K562 (cell line): ENCODE measurements around the gene RAI1. TPM values are rescaled to one million over a fixed set of nuclear protein-coding genes. Genes with fewer than 3 reads are reported as not detected.

ENCODE experiments used
- ADNP ChIP-seq: fragments of 200-800 bp; sonication (Bioruptor generic); IDR thresholded peaks from 2 replicates; pipeline ENCODE4 v1.6.1; 2016; ENCODE audit warnings: missing genetic modification characterization, missing compliant biosample characterization
- CCNT2 ChIP-seq: IDR thresholded peaks from 2 replicates; pipeline ENCODE4 v1.6.1; 2011; ENCODE audit warnings: borderline replicate concordance, low read depth, mild to moderate bottlenecking, moderate library complexity, mixed read lengths, low read length; ENCODE audit not compliant: insufficient read length; ENCODE audit errors: extremely low read depth
- CREBBP ChIP-seq: IDR thresholded peaks from one replicate; pipeline ENCODE4 v1.6.1; 2012; ENCODE audit warnings: low read depth, mild to moderate bottlenecking, control low read depth, inconsistent platforms, low read length
- GABPA ChIP-seq: fragments of 200-800 bp; sonication (Bioruptor generic); conservative IDR thresholded peaks from 2 replicates; pipeline ENCODE4 v1.6.1; 2016; ENCODE audit warnings: low read depth, missing genetic modification characterization, missing compliant biosample characterization
- GTF2E2 ChIP-seq: fragments of 200-800 bp; sonication (Bioruptor generic); IDR thresholded peaks from 2 replicates; pipeline ENCODE4 v1.6.1; 2016; ENCODE audit warnings: missing genetic modification characterization, missing compliant biosample characterization
- HNRNPLL ChIP-seq: fragments of 200-400 bp; formaldehyde crosslinking; IDR thresholded peaks from 2 replicates; pipeline ENCODE4 v1.6.1; 2017; ENCODE audit warnings: low read length, low read depth, mild to moderate bottlenecking; ENCODE audit not compliant: poor library complexity, severe bottlenecking
- HNRNPUL1 ChIP-seq: fragments of 200-400 bp; formaldehyde crosslinking; IDR thresholded peaks from 2 replicates; pipeline ENCODE4 v1.6.1; 2017; ENCODE audit warnings: low read length
- KLF6 ChIP-seq: fragments of 250-450 bp; sonication (Bioruptor Pico); IDR thresholded peaks from 2 replicates; pipeline ENCODE4 v1.4.0; 2020; ENCODE audit warnings: mild to moderate bottlenecking, moderate library complexity, borderline replicate concordance
- MYC ChIP-seq, 2 experiments: fragments of 250-450 bp in 1 of 2; sonication (Bioruptor Pico) in 1 of 2; IDR thresholded peaks; 2 replicates each; pipeline versions ENCODE4 v1.5.1 to v1.6.1; 2012 to 2021; ENCODE audit warnings: low read depth in 2 of 2, borderline replicate concordance in 1 of 2, improper control_type of control experiment in 1 of 2, low read length in 1 of 2, mild to moderate bottlenecking in 1 of 2, moderate library complexity in 1 of 2
- NONO ChIP-seq, 2 experiments: fragments of 200-400 bp in 1 of 2; fragments of 450-650 bp in 1 of 2; formaldehyde crosslinking in 1 of 2; IDR thresholded peaks; 2 replicates each; pipeline ENCODE4 v1.6.1; 2017; ENCODE audit warnings: low read depth in 2 of 2, mild to moderate bottlenecking in 2 of 2, moderate library complexity in 2 of 2, low read length in 1 of 2
- SMARCA5 ChIP-seq: fragments of 450-650 bp; IDR thresholded peaks from 2 replicates; pipeline ENCODE4 v1.6.1; 2016
- SRSF1 ChIP-seq: fragments of 200-400 bp; formaldehyde crosslinking; IDR thresholded peaks from 2 replicates; pipeline ENCODE4 v1.6.1; 2017; ENCODE audit warnings: mild to moderate bottlenecking, low read depth, low read length, moderate library complexity
- STAT5B ChIP-seq: fragments of 250-450 bp; sonication (Bioruptor Pico); IDR thresholded peaks from 2 replicates; pipeline ENCODE4 v1.8.0; 2021; ENCODE audit warnings: mild to moderate bottlenecking, inconsistent platforms
- ZFP1 ChIP-seq: fragments of 450-650 bp; formaldehyde crosslinking; IDR thresholded peaks from 2 replicates; pipeline ENCODE4 v1.4.0; 2020; ENCODE audit warnings: mild to moderate bottlenecking, mixed read lengths
- ZNF140 ChIP-seq: fragments of 250-450 bp; sonication (Bioruptor Pico); IDR thresholded peaks from 2 replicates; pipeline ENCODE4 v1.8.0; 2021; ENCODE audit warnings: moderate library complexity, mild to moderate bottlenecking, inconsistent platforms
- ZNF830 ChIP-seq: fragments of 250-450 bp; sonication (Bioruptor Pico); IDR thresholded peaks from 2 replicates; pipeline ENCODE4 v1.5.0; 2021; ENCODE audit warnings: mild to moderate bottlenecking
- polyA plus RNA-seq, 8 experiments: library from polyadenylated mRNA; depleted of rRNA in 4 of 8; stranded (reverse) in 5 of 8; unstranded in 3 of 8; fragments of >200 nt; fragmentation: Nextera tagmentation in 2 of 8; fragmentation: Illumina TruSeq in 1 of 8; extraction: Ambion mirVana in 2 of 8; extraction: Trizol in 1 of 8; gene quantifications; 2 replicates each; pipeline versions ENCODE4 v1.2.1 to v1.2.3, GENCODE V29; 2011 to 2014; ENCODE audit warnings: inconsistent platforms in 1 of 8, missing spikeins in 1 of 8
- total RNA-seq, 7 experiments: library from RNA; depleted of rRNA in 6 of 7; stranded (reverse); fragments of >200 nt in 6 of 7; fragmentation: Illumina TruSeq in 2 of 7; extraction: Trizol in 2 of 7; gene quantifications; 2 replicates each; pipeline versions ENCODE4 v1.2.1 to v1.2.3, GENCODE V29; 2011 to 2021; ENCODE audit warnings: low replicate concordance in 1 of 7
- TF ChIP-seq, protein P1 (sequence below): fragments of 450-650 bp; formaldehyde crosslinking; IDR thresholded peaks from 2 replicates; pipeline ENCODE4 v1.4.0; 2020; ENCODE audit warnings: mild to moderate bottlenecking, moderate library complexity
- TF ChIP-seq, protein P2 (sequence below), 3 experiments: fragments of 200-800 bp in 1 of 3; fragments of 250-450 bp in 1 of 3; fragments of 450-650 bp in 1 of 3; sonication (Bioruptor Pico) in 1 of 3; sonication (Bioruptor generic) in 1 of 3; formaldehyde crosslinking in 1 of 3; IDR thresholded peaks; 2 replicates each; pipeline versions ENCODE4 v1.6.1 to v1.8.0; 2016 to 2022; ENCODE audit warnings: mild to moderate bottlenecking in 2 of 3, missing genetic modification characterization in 2 of 3, missing compliant biosample characterization in 1 of 3, moderate library complexity in 1 of 3
- TF ChIP-seq, protein P3 (sequence below): fragments of 450-650 bp; formaldehyde crosslinking; IDR thresholded peaks from 2 replicates; pipeline ENCODE4 v1.4.0; 2020; ENCODE audit warnings: mild to moderate bottlenecking, moderate library complexity

RAI1 gene
- total and polyA plus RNA-seq, 9 of the 15 experiments (the other 6 are each of a cell fraction or from before 2014, with no cell fraction given), result 0.68 to 19.9 (median 5.5) TPM

DNA sequence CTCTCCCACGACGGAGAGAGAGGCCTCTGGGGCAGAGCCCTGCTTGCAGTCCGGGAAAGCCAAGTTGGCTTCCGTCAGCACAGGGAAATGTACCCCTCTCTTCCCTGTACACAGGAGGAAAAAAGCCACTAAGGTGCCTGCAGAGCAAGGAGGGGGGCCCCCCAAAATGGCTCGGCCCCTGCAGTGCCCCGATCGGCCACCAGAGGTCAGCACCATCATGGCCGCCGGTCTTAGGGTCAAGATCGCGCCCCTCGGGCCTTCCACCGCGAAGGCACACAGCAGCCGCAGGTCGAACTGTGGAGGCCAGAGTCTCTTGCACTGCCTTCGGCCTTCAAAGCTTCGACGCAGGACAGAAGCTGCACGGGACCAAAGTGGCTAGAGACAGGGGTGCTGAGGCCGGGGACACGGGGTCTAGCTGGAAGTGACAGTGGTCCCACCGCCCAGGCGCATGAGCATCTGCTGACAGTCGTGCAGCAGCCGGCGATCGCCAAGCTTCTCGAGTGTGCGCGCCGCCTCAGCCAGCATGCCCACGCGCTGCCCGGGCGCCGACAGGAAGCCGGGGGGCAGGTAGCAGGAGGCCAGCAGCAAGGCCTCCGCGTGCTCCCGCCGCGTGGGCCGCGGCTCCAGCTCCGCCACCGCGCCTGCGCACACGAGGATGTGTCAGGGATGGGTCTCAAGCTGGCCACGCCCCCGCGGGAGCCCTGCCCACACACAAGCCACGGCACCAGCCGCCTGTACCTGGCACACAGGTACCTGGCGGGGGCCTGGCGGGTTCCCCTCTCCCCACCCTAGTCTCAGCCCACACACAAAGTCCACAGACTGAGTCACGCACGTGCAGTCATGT is 131.2 kb downstream of the RAI1 start (continued):
- TF ChIP-seq, protein P1, sequence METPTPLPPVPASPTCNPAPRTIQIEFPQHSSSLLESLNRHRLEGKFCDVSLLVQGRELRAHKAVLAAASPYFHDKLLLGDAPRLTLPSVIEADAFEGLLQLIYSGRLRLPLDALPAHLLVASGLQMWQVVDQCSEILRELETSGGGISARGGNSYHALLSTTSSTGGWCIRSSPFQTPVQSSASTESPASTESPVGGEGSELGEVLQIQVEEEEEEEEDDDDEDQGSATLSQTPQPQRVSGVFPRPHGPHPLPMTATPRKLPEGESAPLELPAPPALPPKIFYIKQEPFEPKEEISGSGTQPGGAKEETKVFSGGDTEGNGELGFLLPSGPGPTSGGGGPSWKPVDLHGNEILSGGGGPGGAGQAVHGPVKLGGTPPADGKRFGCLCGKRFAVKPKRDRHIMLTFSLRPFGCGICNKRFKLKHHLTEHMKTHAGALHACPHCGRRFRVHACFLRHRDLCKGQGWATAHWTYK, result no peak
- TF ChIP-seq ZFP1 (CRISPR knock-in tag) (no peak; the same call in 1 of the 2 replicates), NONO (IDR thresholded peaks at IDR 0.05; ENCODE audit: low read depth in 2 of 2, low read length in 1 of 2) (no peak), MYC (IDR thresholded peaks at IDR 0.05; ENCODE audit: low read depth, low read length) (peak; percentile 51; the same call in 1 of the 2 replicates), MYC (CRISPR knock-in tag; IDR thresholded peaks at IDR 0.05; ENCODE audit: borderline replicate concordance, low read depth) (no peak), SRSF1 (no peak), HNRNPLL (no peak), CCNT2 (peak; percentile 60), SMARCA5 (no peak), STAT5B (CRISPR knock-in tag) (no peak), ADNP (tag) (no peak), HNRNPUL1 (no peak), ZNF140 (CRISPR knock-in tag) (no peak), CREBBP (no peak), KLF6 (CRISPR knock-in tag) (no peak), ZNF830 (CRISPR knock-in tag) (no peak), GTF2E2 (no peak), GABPA (tag) (no peak)
- TF ChIP-seq, protein P2, sequence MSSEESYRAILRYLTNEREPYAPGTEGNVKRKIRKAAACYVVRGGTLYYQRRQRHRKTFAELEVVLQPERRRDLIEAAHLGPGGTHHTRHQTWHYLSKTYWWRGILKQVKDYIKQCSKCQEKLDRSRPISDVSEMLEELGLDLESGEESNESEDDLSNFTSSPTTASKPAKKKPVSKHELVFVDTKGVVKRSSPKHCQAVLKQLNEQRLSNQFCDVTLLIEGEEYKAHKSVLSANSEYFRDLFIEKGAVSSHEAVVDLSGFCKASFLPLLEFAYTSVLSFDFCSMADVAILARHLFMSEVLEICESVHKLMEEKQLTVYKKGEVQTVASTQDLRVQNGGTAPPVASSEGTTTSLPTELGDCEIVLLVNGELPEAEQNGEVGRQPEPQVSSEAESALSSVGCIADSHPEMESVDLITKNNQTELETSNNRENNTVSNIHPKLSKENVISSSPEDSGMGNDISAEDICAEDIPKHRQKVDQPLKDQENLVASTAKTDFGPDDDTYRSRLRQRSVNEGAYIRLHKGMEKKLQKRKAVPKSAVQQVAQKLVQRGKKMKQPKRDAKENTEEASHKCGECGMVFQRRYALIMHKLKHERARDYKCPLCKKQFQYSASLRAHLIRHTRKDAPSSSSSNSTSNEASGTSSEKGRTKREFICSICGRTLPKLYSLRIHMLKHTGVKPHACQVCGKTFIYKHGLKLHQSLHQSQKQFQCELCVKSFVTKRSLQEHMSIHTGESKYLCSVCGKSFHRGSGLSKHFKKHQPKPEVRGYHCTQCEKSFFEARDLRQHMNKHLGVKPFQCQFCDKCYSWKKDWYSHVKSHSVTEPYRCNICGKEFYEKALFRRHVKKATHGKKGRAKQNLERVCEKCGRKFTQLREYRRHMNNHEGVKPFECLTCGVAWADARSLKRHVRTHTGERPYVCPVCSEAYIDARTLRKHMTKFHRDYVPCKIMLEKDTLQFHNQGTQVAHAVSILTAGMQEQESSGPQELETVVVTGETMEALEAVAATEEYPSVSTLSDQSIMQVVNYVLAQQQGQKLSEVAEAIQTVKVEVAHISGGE (CRISPR knock-in tag; IDR thresholded peaks at IDR 0.05), result no peak; a peak in 1 of 6 replicates
- TF ChIP-seq, protein P3, sequence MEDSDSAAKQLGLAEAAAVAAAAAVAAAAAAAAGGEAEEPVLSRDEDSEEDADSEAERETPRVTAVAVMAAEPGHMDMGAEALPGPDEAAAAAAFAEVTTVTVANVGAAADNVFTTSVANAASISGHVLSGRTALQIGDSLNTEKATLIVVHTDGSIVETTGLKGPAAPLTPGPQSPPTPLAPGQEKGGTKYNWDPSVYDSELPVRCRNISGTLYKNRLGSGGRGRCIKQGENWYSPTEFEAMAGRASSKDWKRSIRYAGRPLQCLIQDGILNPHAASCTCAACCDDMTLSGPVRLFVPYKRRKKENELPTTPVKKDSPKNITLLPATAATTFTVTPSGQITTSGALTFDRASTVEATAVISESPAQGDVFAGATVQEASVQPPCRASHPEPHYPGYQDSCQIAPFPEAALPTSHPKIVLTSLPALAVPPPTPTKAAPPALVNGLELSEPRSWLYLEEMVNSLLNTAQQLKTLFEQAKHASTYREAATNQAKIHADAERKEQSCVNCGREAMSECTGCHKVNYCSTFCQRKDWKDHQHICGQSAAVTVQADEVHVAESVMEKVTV (CRISPR knock-in tag), result peak; percentile 61; the same call in 1 of the 2 replicates
